HFFc6 (cell line): Measurements from ENCODE around the gene MYRFL. TPM values are rescaled to one million over a fixed set of nuclear protein-coding genes. Genes with fewer than 3 reads are reported as not detected.

Experiments
- DNase-seq: peaks from one replicate; pipeline ENCODE4 v3.0.0-alpha.2; 2018
- H3K27ac Mint-ChIP-seq: 2 replicates; pipeline ENCODE4 v1.8.0; 2020; ENCODE audit warnings: mild to moderate bottlenecking, mixed read lengths
- H3K27me3 Mint-ChIP-seq: 2 replicates; pipeline ENCODE4 v1.8.0; 2021; ENCODE audit warnings: mild to moderate bottlenecking, moderate library complexity, mixed read lengths; ENCODE audit not compliant: insufficient read depth
- H3K36me3 Mint-ChIP-seq: 2 replicates; pipeline ENCODE4 v1.8.0; 2021; ENCODE audit warnings: low read depth, mixed read lengths
- H3K4me1 Mint-ChIP-seq: 2 replicates; pipeline ENCODE4 v1.8.0; 2020; ENCODE audit warnings: low read depth, mixed read lengths
- H3K4me3 Mint-ChIP-seq: 2 replicates; pipeline ENCODE4 v1.8.0; 2020; ENCODE audit warnings: mild to moderate bottlenecking, moderate library complexity, mixed read lengths
- H3K9me3 Mint-ChIP-seq: 2 replicates; pipeline ENCODE4 v1.8.0; 2020; ENCODE audit warnings: mild to moderate bottlenecking, mixed read lengths
- total RNA-seq, 6 experiments: library from RNA; stranded (reverse); fragmentation: NEBNext Ultra II Directional; extraction: Animal tissue kit (Norgen Biotek cat#: 25700); gene quantifications; 2 replicates in 1 of 6; 3 replicates in 5 of 6; pipeline ENCODE4 v1.2.3, GENCODE V29; 2021
- TF ChIP-seq, protein P1 (sequence below): fragments of 200-600 bp; sonication (generic); IDR thresholded peaks from 2 replicates; pipeline ENCODE4 v1.5.0; 2021; ENCODE audit warnings: antibody characterized with exemption, mild to moderate bottlenecking

The MYRFL gene
- total RNA-seq, 6 experiments from 2014 or later, result not detected

GRCh38 chr12:69868695-69869094, 43.7 kb downstream of the MYRFL start:
- H3K9me3 Mint-ChIP-seq, result no peaks in the 10 kb centered on the region
- H3K27ac Mint-ChIP-seq, result no peak overlapping the region
- TF ChIP-seq, protein P1, sequence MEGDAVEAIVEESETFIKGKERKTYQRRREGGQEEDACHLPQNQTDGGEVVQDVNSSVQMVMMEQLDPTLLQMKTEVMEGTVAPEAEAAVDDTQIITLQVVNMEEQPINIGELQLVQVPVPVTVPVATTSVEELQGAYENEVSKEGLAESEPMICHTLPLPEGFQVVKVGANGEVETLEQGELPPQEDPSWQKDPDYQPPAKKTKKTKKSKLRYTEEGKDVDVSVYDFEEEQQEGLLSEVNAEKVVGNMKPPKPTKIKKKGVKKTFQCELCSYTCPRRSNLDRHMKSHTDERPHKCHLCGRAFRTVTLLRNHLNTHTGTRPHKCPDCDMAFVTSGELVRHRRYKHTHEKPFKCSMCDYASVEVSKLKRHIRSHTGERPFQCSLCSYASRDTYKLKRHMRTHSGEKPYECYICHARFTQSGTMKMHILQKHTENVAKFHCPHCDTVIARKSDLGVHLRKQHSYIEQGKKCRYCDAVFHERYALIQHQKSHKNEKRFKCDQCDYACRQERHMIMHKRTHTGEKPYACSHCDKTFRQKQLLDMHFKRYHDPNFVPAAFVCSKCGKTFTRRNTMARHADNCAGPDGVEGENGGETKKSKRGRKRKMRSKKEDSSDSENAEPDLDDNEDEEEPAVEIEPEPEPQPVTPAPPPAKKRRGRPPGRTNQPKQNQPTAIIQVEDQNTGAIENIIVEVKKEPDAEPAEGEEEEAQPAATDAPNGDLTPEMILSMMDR, result no peak
- H3K4me3 Mint-ChIP-seq, result no peak overlapping the region
- H3K4me1 Mint-ChIP-seq, result no peaks in the 10 kb centered on the region
- no peaks in the 10 kb centered on the region for H3K36me3 Mint-ChIP-seq
- DNase-seq, result no peak
- peaks cover 4% of the 10 kb centered on the region for H3K27me3 Mint-ChIP-seq

- no peak for DNase-seq
- Mint-ChIP-seq H3K27ac (no peak overlapping the region), H3K36me3 (no peaks in the 10 kb centered on the region), H3K9me3 (no peaks in the 10 kb centered on the region), H3K4me1 (no peaks in the 10 kb centered on the region; the same call in 1 of the 2 replicates), H3K4me3 (no peak overlapping the region), H3K27me3 (peaks cover 2% of the 10 kb centered on the region; the same call in 1 of the 2 replicates)
- TF ChIP-seq, protein P1, result no peak
Observed at GRCh38 chr12:69872804-69873203, 47.8 kb downstream of the MYRFL start.

DNA sequence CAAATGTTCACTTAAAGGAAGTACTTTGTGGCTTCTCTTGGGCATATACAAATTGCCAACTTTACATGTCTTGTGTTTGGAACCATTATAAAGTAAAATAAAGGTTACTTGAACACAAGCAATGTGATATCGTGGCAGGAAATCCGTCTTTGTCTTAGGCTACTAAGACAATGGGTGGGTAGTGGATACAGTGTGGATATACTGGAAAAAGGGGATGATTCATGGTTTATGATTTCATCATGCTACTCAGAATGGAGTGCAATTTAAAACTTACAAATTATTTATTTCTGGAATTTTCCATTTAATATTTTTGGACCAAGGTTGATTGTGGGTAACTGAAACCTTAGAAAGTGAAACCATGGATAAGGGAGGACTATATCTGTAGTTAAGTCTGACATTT, 48.4 kb downstream of the MYRFL start:
- no peak overlapping the region for H3K27ac Mint-ChIP-seq
- H3K27me3 Mint-ChIP-seq, result peaks cover 2% of the 10 kb centered on the region; the same call in 1 of the 2 replicates
- H3K4me1 Mint-ChIP-seq, result no peaks in the 10 kb centered on the region; the same call in 1 of the 2 replicates
- H3K36me3 Mint-ChIP-seq, result no peaks in the 10 kb centered on the region
- TF ChIP-seq, protein P1, result no peak
- no peak for DNase-seq
- no peaks in the 10 kb centered on the region for H3K9me3 Mint-ChIP-seq
- H3K4me3 Mint-ChIP-seq, result no peak overlapping the region

- H3K27ac Mint-ChIP-seq, result no peak overlapping the region
- H3K36me3 Mint-ChIP-seq, result no peaks in the 10 kb centered on the region
- no peak overlapping the region for H3K4me3 Mint-ChIP-seq
- peaks cover 2% of the 10 kb centered on the region for H3K27me3 Mint-ChIP-seq
- peaks cover 12% of the 10 kb centered on the region for H3K4me1 Mint-ChIP-seq
- DNase-seq, result no peak
- TF ChIP-seq, protein P1, result no peak
- no peaks in the 10 kb centered on the region for H3K9me3 Mint-ChIP-seq
Observed at GRCh38 chr12:69874606-69875005, 49.6 kb downstream of the MYRFL start.

GRCh38 chr12:69875416-69875935, 50.4 kb downstream of the MYRFL start:
- Mint-ChIP-seq H3K4me1 (peaks cover 18% of the 10 kb centered on the region), H3K9me3 (no peaks in the 10 kb centered on the region), H3K27ac (no peak overlapping the region), H3K4me3 (no peak overlapping the region; the same call in 1 of the 2 replicates), H3K36me3 (no peaks in the 10 kb centered on the region), H3K27me3 (peaks cover 2% of the 10 kb centered on the region)
- no peak for DNase-seq
- TF ChIP-seq, protein P1, result no peak
